Motor neuron (in vitro differentiated cells): ENCODE results near the gene FHOD1. TPM values are rescaled to one million over a fixed set of nuclear protein-coding genes. Genes with fewer than 3 reads are reported as not detected.

Experiments
- ATAC-seq, 8 experiments: fragments of 200-7000 bp; cut with Tn5 transposase; replicated peaks in 6 of 8; 2 replicates each; pipeline ENCODE4 v1.8.0; 2021; ENCODE audit warnings: mild to moderate bottlenecking in 8 of 8, moderate library complexity in 8 of 8
- H3K27ac ChIP-seq, 2 donors: fragments of 250-450 bp; sonication (Bioruptor Pico); 2 replicates each; pipeline ENCODE4 v1.9.0; 2021; ENCODE audit warnings: antibody characterized with exemption in 2 of 2, mild to moderate bottlenecking in 2 of 2, moderate library complexity in 1 of 2
- H3K4me1 ChIP-seq, 2 donors: fragments of 250-450 bp; sonication (Bioruptor Pico); replicated peaks in 1 of 2; 2 replicates each; pipeline ENCODE4 v1.6.1; 2021; ENCODE audit warnings: antibody characterized with exemption in 2 of 2, mild to moderate bottlenecking in 2 of 2, moderate library complexity in 1 of 2
- H3K4me3 ChIP-seq, 5 donors: fragments of 250-450 bp; sonication (Bioruptor Pico); 2 replicates each; pipeline ENCODE4 v1.9.0; 2021; ENCODE audit warnings: antibody characterized with exemption in 5 of 5, mild to moderate bottlenecking in 5 of 5, moderate library complexity in 4 of 5
- WGBS, 10 experiments: fragments of 450-650 bp; shearing (Covaris generic); methylation state at CpG; one replicate each; pipeline ENCODE4 v1.0.0; 2022; 5-methylcytosine and 5-hydroxymethylcytosine counted together
- in situ Hi-C, 9 experiments: fragments of 400-800 bp; cut with MboI; loops; one replicate each; pipeline ENCODE4 v1.15.0; 2021; ENCODE audit warnings: low sequenced_read_pairs in 9 of 9, low pct_unique_long_range_greater_than_20kb in 2 of 9; ENCODE audit not compliant: unreplicated experiment in 9 of 9
- total RNA-seq, 8 experiments: library from RNA; unstranded; fragments of 300-600 nt; gene quantifications; 2 replicates each; pipeline versions ENCODE4 v1.2.3 to v1.2.4, GENCODE V29; 2022

The FHOD1 gene
- total RNA-seq, 8 experiments from 2014 or later = 5.5 to 26.8 (median 12.1) TPM

- ATAC-seq = peak in 4 of 8 experiments; percentile 19 to 34 (median 31)
- H3K4me1 ChIP-seq = no peaks in the 10 kb centered on the region
- in situ Hi-C loops = loop anchor here in 2 of 9 experiments (25.0 kb wide), 1 partner anchor 157 kb away; the partner anchor contains the start of gene ZDHHC1 (in 2 of the 2)
- H3K4me3 ChIP-seq = no peak overlapping the region
- H3K27ac ChIP-seq = no peak overlapping the region
- 46 to 92% (median 84%) methylated on average over 3 to 12 of the region's 18 CpGs; no CpG with 5 or more reads in 4 of the 10 experiments for WGBS, 10 experiments
Observed at GRCh38 chr16:67254801-67255552, 7.7 kb upstream of the FHOD1 start.

GRCh38 chr16:67252609-67253497 is 5.6 kb upstream of the FHOD1 start:
- Histone ChIP-seq H3K27ac (no peak overlapping the region), H3K4me3 (no peak overlapping the region), H3K4me1 (peaks cover 5 to 6% of the 10 kb centered on the region in 2 donors)
- ATAC-seq = no peak
- 75 to 100% methylated on average over 1 to 2 of the region's 4 CpGs; no CpG with 5 or more reads in 8 of the 10 experiments for WGBS, 10 experiments
- in situ Hi-C loops = loop anchor here in 2 of 9 experiments (25.0 kb wide), 1 partner anchor 159 kb away; the partner anchor contains the start of gene ZDHHC1 (in 2 of the 2)

- in situ Hi-C loops = loop anchor here in 2 of 9 experiments (25.0 kb wide), 1 partner anchor 162 kb away; the partner anchor contains the start of gene ZDHHC1 (in 2 of the 2)
- 38 to 100% (median 60%) methylated on average over 1 to 4 of the region's 4 CpGs; no CpG with 5 or more reads in 1 of the 10 experiments for WGBS, 10 experiments
- no peak for ATAC-seq
- Histone ChIP-seq H3K4me1 (peaks cover 9 to 10% of the 10 kb centered on the region in 2 donors), H3K4me3 (no peak overlapping the region), H3K27ac (no peak overlapping the region)
Observed at GRCh38 chr16:67250045-67250327, 2.7 kb upstream of the FHOD1 start.

GRCh38 chr16:67249178-67250044 is 2.1 kb upstream of the FHOD1 start:
- ATAC-seq = no peak
- 6 to 43% (median 25%) methylated on average over 3 to 5 of the region's 22 CpGs; no CpG with 5 or more reads in 6 of the 10 experiments for WGBS, 10 experiments
- Histone ChIP-seq H3K27ac (no peak overlapping the region), H3K4me3 (peak overlapping the region; percentile 38 to 49 (median 46)), H3K4me1 (peaks cover 9 to 10% of the 10 kb centered on the region in 2 donors)
- in situ Hi-C loops = loop anchor here in 3 of 9 experiments (25.0 kb wide), 1 partner anchor 163 kb away; the partner anchor contains the start of gene ZDHHC1 (in 3 of the 3)

- WGBS, 10 experiments = no CpG with 5 or more reads among the region's 75 CpGs
- H3K4me3 ChIP-seq = peak within 1 kb of the TSS; percentile 38 to 49 (median 47)
- peak in 7 of 8 experiments; percentile 1 to 21 (median 7) for ATAC-seq
- H3K4me1 ChIP-seq = peaks cover 9 to 10% of the 10 kb centered on the region in 2 donors
- no peak within 1 kb of the TSS for H3K27ac ChIP-seq
- in situ Hi-C loops = loop anchor here in 1 of 9 experiments (25.0 kb wide), 1 partner anchor 164 kb away; the partner anchor contains the start of gene ZDHHC1
Observed at GRCh38 chr16:67248401-67249177, 1.3 kb upstream of the FHOD1 start, which contains the start of gene SLC9A5. Gene SLC9A5 (plus strand): TSS chr16:67248979. CDS start chr16:67249015, 36 bp downstream.

GRCh38 chr16:67248073-67248400 is 756 bp upstream of the FHOD1 start:
- peaks cover 9 to 10% of the 10 kb centered on the region in 2 donors for H3K4me1 ChIP-seq
- no peak overlapping the region for H3K27ac ChIP-seq
- in situ Hi-C loops = loop anchor here in 1 of 9 experiments (25.0 kb wide), 1 partner anchor 164 kb away; the partner anchor contains the start of gene ZDHHC1
- H3K4me3 ChIP-seq = peak overlapping the region; percentile 38 to 49 (median 47)
- 0 to 7% (median 0%) methylated on average over 1 to 6 of the region's 7 CpGs; no CpG with 5 or more reads in 3 of the 10 experiments for WGBS, 10 experiments
- no peak for ATAC-seq

GRCh38 chr16:67246756-67247191 is 507 bp downstream of the FHOD1 start:
- H3K4me1 ChIP-seq = peaks cover 9 to 10% of the 10 kb centered on the region in 2 donors
- no peak overlapping the region for H3K27ac ChIP-seq
- peak overlapping the region; percentile 38 to 49 (median 47) for H3K4me3 ChIP-seq
- ATAC-seq = peak; percentile 0 to 25 (median 7)
- 0% methylated on average over 4 of the region's 26 CpGs; no CpG with 5 or more reads in 9 of the 10 experiments for WGBS, 10 experiments
- in situ Hi-C loops = loop anchor here in 1 of 9 experiments (25.0 kb wide), 1 partner anchor 166 kb away; the partner anchor contains the start of gene ZDHHC1

- in situ Hi-C loops = loop anchor here in 1 of 9 experiments (25.0 kb wide), 1 partner anchor 166 kb away; the partner anchor contains the start of gene ZDHHC1
- H3K4me1 ChIP-seq = peaks cover 9 to 10% of the 10 kb centered on the region in 2 donors
- peak overlapping the region in 1 of 2 donors; percentile 13 for H3K27ac ChIP-seq
- peak; percentile 38 to 75 (median 70) for ATAC-seq
- H3K4me3 ChIP-seq = peak overlapping the region; percentile 38 to 49 (median 47)
- WGBS, 10 experiments = 0 to 6% (median 0%) methylated on average over 5 to 7 of the region's 48 CpGs; no CpG with 5 or more reads in 7 of the 10 experiments
Observed at GRCh38 chr16:67246081-67246755, 1.1 kb downstream of the FHOD1 start.

GRCh38 chr16:67245674-67246080 is 1.6 kb downstream of the FHOD1 start:
- Histone ChIP-seq H3K27ac (peak overlapping the region in 1 of 2 donors; percentile 13), H3K4me3 (peak overlapping the region; percentile 38 to 49 (median 47)), H3K4me1 (peaks cover 9 to 10% of the 10 kb centered on the region in 2 donors)
- 0 to 38% (median 0%) methylated on average over 2 to 5 of the region's 8 CpGs; no CpG with 5 or more reads in 4 of the 10 experiments for whole genome bisulfite sequencing, 10 experiments
- in situ Hi-C loops = loop anchor here in 1 of 9 experiments (25.0 kb wide), 1 partner anchor 167 kb away; the partner anchor contains the start of gene ZDHHC1
- no peak for ATAC-seq

GRCh38 chr16:67245186-67245585 is 2.1 kb downstream of the FHOD1 start:
- ATAC-seq = no peak
- in situ Hi-C loops = loop anchor here in 1 of 9 experiments (25.0 kb wide), 1 partner anchor 167 kb away; the partner anchor contains the start of gene ZDHHC1
- WGBS, 10 experiments = 80 to 100% (median 92%) methylated on average over 1 to 4 of the region's 4 CpGs; no CpG with 5 or more reads in 5 of the 10 experiments
- H3K4me1 ChIP-seq = peaks cover 9 to 10% of the 10 kb centered on the region in 2 donors
- no peak overlapping the region for H3K4me3 ChIP-seq
- H3K27ac ChIP-seq = no peak overlapping the region
